GM18868 (cell line): Measurements from ENCODE around the gene WWTR1.

Experiments used
- ATAC-seq: cut with Tn5 transposase; IDR thresholded peaks from one replicate; pipeline ENCODE4 v1.9.1; 2021; ENCODE audit warnings: mild to moderate bottlenecking, moderate library complexity; ENCODE audit not compliant: unreplicated experiment

Gene WWTR1

GRCh38 chr3:149536429-149536828 lies 121.4 kb downstream of the WWTR1 start:
- ATAC-seq: no peak

- no peak for ATAC-seq
Observed at GRCh38 chr3:149535333-149535685, 122.5 kb downstream of the WWTR1 start.

- ATAC-seq: no peak
Observed at GRCh38 chr3:149534671-149535332, 123.0 kb downstream of the WWTR1 start.

GRCh38 chr3:149534082-149534481 lies 123.7 kb downstream of the WWTR1 start:
- no peak for ATAC-seq

GRCh38 chr3:149532489-149533180 lies 125.2 kb downstream of the WWTR1 start:
- no peak for ATAC-seq

- ATAC-seq: no peak
Observed at GRCh38 chr3:149529099-149529498, 128.7 kb downstream of the WWTR1 start.

GRCh38 chr3:149528340-149528650 lies 129.5 kb downstream of the WWTR1 start:
- ATAC-seq: no peak

- ATAC-seq: no peak
Observed at GRCh38 chr3:149527531-149528339, 130.1 kb downstream of the WWTR1 start.

- ATAC-seq: no peak
Observed at GRCh38 chr3:149523512-149524299, 134.1 kb downstream of the WWTR1 start.

- no peak for ATAC-seq
Observed at GRCh38 chr3:149519912-149520311, 137.9 kb downstream of the WWTR1 start.

GRCh38 chr3:149516920-149517319 lies 140.9 kb downstream of the WWTR1 start:
- no peak for ATAC-seq

- no peak for ATAC-seq
Observed at GRCh38 chr3:149515249-149515648, 142.6 kb downstream of the WWTR1 start.

GRCh38 chr3:149514471-149514870 lies 143.4 kb downstream of the WWTR1 start:
- no peak for ATAC-seq

- ATAC-seq: peak; percentile 76
Observed at GRCh38 chr3:149512073-149512782, 145.6 kb downstream of the WWTR1 start.

GRCh38 chr3:149511040-149511626 lies 146.7 kb downstream of the WWTR1 start:
- no peak for ATAC-seq

- no peak for ATAC-seq
Observed at GRCh38 chr3:149510480-149510879, 147.3 kb downstream of the WWTR1 start.

GRCh38 chr3:149509526-149509925 lies 148.3 kb downstream of the WWTR1 start:
- no peak for ATAC-seq

- ATAC-seq: peak; percentile 52
Observed at GRCh38 chr3:149507491-149508324, 150.1 kb downstream of the WWTR1 start.

- ATAC-seq: no peak
Observed at GRCh38 chr3:149506965-149507364, 150.9 kb downstream of the WWTR1 start.
